ENCODE measurements around the gene ZNF101. TPM values are rescaled to one million over a fixed set of nuclear protein-coding genes. Genes with fewer than 3 reads are reported as not detected.
A peak's percentile ranks its signal among the peaks of the same experiment; 100 is the strongest.
"Not testable (repeated sequence)": the region's sequence is repeated elsewhere in the genome, so short reads cannot be mapped to it uniquely, and the experiment has no call there.

Gene ZNF101
- total and polyA plus RNA-seq, 9 of the 15 experiments (the other 6 are each of a cell fraction or from before 2014, with no cell fraction given), result 9.6 to 20.3 (median 12.4) TPM

DNA sequence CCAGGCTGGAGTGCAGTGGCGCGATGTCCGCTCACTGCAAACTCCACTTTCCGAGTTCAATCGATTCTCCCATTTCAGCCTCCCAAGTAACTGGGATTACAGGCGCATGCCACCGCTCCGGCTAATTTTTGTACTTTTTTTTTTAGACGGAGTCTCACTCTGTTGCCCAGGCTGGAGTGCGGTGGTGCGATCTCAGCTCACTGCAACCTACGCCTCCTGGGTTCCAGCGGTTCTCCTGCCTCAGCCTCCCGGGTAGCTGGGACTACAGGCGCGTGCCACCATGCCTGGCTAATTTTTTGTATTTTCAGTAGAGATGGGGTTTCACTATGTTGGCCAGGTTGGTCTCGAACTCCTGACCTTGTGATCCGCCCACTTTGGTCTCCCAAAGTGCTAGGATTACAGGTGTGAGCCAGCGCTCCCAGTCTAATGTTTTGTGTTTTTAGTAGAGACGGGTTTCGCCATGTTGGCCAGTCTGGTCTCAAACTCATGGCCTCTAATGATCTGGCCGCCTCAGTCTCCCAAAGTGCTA, 3.2 kb upstream of the ZNF101 start:
- BruUV-seq (replicated peaks); H3K9me1 ChIP-seq (ENCODE audit: control insufficient read depth, insufficient read depth, low read length); H3K4me3 ChIP-seq; DNase-seq (ENCODE audit: extremely low read depth in 1 of 4, low spot score in 3 of 4); ATAC-seq; H3K9me3 ChIP-seq (replicated peaks; ENCODE audit: control insufficient read depth, insufficient read depth, low read depth, low read length); in situ Hi-C loops (cut with MboI); CTCF ChIA-PET (ENCODE audit: low intra/inter-chr PET ratio); H3K27ac ChIP-seq (ENCODE audit: extremely low read depth, low read depth, low read length); H4K20me1 ChIP-seq (replicated peaks; ENCODE audit: control insufficient read depth, insufficient read depth, low read length); H3K4me2 ChIP-seq (ENCODE audit: insufficient read depth, low read length); H2AFZ ChIP-seq (ENCODE audit: low read depth, low read length); FAIRE-seq; H3K9ac ChIP-seq (ENCODE audit: insufficient read depth in 1 of 2, low read depth in 2 of 2, low read length in 2 of 2); H3K27me3 ChIP-seq (ENCODE audit: control insufficient read depth in 2 of 2, insufficient read depth in 2 of 2, low read length in 2 of 2): not testable (repeated sequence)
- WGBS (ENCODE audit: insufficient coverage, low coverage, missing lambda C conversion rate), result 92% methylated on average over 22 of the region's 22 CpGs
- intact Hi-C loops (cut with micrococcal nuclease), result loop anchor here (5.0 to 10.0 kb wide), 2 partner anchors 69 to 202 kb away; partner anchors contain the start of genes ZNF14 and ZNF253
- POLR2A ChIA-PET, result interaction anchor here (0.6 kb wide), 1 partner anchor 633 kb away, joined by 3 read pairs; no protein-coding TSS in a partner anchor
- TF ChIP-seq ZNF121 (CRISPR knock-in tag; conservative IDR thresholded peaks at IDR 0.05), result peak; percentile 74
- H3K4me1 ChIP-seq (replicated peaks in 1 of 2; ENCODE audit: control insufficient read depth in 2 of 2, insufficient read depth in 2 of 2, low read length in 2 of 2), result peaks cover 15 to 55% of the 10 kb centered on the region in 2 experiments
- H3K79me2 ChIP-seq (ENCODE audit: control insufficient read depth, insufficient read depth, low read length), result peaks cover 47% of the 10 kb centered on the region
- peaks cover 15% of the 10 kb centered on the region for H3K36me3 ChIP-seq (ENCODE audit: control insufficient read depth, insufficient read depth, low read length)

DNA sequence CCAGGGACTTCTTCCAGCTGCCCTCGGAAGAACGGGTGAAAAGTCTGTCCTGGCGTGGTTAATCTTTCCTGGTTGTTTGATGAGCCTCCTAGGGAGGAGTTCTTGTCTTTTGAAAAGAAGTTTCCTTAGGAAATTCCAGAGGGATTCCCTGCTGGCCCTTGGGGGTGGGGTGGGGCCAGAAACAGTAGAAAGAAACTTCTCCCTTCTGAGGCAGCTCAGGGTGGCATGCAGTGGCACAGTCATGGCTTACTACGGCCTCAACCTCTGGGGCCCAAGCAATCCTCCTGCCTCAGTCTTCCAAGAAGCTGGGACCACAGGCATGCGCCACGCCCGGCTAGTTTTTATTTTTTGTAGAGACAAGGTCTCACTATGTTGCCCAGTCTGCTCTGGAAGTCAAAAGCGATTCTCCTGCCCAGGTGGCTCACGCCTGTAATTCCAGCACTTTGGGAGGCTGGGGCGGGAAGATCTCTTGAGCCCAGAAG, 1.5 kb downstream of the ZNF101 start:
- 78% methylated on average over 7 of the region's 10 CpGs for WGBS (ENCODE audit: insufficient coverage, low coverage, missing lambda C conversion rate)
- Histone ChIP-seq H3K4me3 (peak overlapping the region; percentile 77; the same call in 1 of the 2 replicates), H3K9me3 (replicated peaks; ENCODE audit: control insufficient read depth, insufficient read depth, low read depth, low read length) (peaks cover 8% of the 10 kb centered on the region), H3K9ac (ENCODE audit: insufficient read depth in 1 of 2, low read depth in 2 of 2, low read length in 2 of 2) (peak overlapping the region; percentile 67 to 90; a peak in 2 of 4 replicates), H3K4me2 (ENCODE audit: insufficient read depth, low read length) (peak overlapping the region; percentile 82), H2AFZ (ENCODE audit: low read depth, low read length) (no peak overlapping the region), H3K27ac (ENCODE audit: extremely low read depth, low read depth, low read length) (no peak overlapping the region), H4K20me1 (replicated peaks; ENCODE audit: control insufficient read depth, insufficient read depth, low read length) (no peaks in the 10 kb centered on the region), H3K36me3 (ENCODE audit: control insufficient read depth, insufficient read depth, low read length) (peaks cover 15% of the 10 kb centered on the region; the same call in 1 of the 3 replicates), H3K9me1 (ENCODE audit: control insufficient read depth, insufficient read depth, low read length) (no peaks in the 10 kb centered on the region), H3K27me3 (ENCODE audit: control insufficient read depth in 2 of 2, insufficient read depth in 2 of 2, low read length in 2 of 2) (no peaks in the 10 kb centered on the region), H3K79me2 (ENCODE audit: control insufficient read depth, insufficient read depth, low read length) (peaks cover 24% of the 10 kb centered on the region), H3K4me1 (replicated peaks in 1 of 2; ENCODE audit: control insufficient read depth in 2 of 2, insufficient read depth in 2 of 2, low read length in 2 of 2) (peaks cover 6 to 21% of the 10 kb centered on the region in 2 experiments)
- ChIA-PET POLR2A (interaction anchor here (1.1 to 1.6 kb wide), 3 partner anchors 13 to 232 kb away, joined by 3 to 5 read pairs (median 3); no protein-coding TSS in a partner anchor), CTCF (ENCODE audit: low intra/inter-chr PET ratio) (no interaction called here)
- intact Hi-C loops (cut with micrococcal nuclease) (no loop called here), in situ Hi-C loops (cut with MboI) (no loop called here)
- no TSS peak for BruUV-seq (replicated peaks)
- FAIRE-seq (no peak), DNase-seq (ENCODE audit: extremely low read depth in 1 of 4, low spot score in 3 of 4) (no peak), ATAC-seq (no peak)
- no peak for TF ChIP-seq SNRNP70 (optimal IDR thresholded peaks at IDR 0.05; ENCODE audit: low read depth, low read length)
- TF ChIP-seq CAMTA2 (CRISPR knock-in tag; conservative IDR thresholded peaks at IDR 0.05), result no peak
- TF ChIP-seq ZNF76 (CRISPR knock-in tag; IDR thresholded peaks at IDR 0.05; ENCODE audit: borderline replicate concordance), result no peak
- TF ChIP-seq, protein P1, sequence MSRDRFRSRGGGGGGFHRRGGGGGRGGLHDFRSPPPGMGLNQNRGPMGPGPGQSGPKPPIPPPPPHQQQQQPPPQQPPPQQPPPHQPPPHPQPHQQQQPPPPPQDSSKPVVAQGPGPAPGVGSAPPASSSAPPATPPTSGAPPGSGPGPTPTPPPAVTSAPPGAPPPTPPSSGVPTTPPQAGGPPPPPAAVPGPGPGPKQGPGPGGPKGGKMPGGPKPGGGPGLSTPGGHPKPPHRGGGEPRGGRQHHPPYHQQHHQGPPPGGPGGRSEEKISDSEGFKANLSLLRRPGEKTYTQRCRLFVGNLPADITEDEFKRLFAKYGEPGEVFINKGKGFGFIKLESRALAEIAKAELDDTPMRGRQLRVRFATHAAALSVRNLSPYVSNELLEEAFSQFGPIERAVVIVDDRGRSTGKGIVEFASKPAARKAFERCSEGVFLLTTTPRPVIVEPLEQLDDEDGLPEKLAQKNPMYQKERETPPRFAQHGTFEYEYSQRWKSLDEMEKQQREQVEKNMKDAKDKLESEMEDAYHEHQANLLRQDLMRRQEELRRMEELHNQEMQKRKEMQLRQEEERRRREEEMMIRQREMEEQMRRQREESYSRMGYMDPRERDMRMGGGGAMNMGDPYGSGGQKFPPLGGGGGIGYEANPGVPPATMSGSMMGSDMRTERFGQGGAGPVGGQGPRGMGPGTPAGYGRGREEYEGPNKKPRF (IDR thresholded peaks at IDR 0.05; ENCODE audit: low read depth, low read length), result no peak
- TF ChIP-seq, protein P2, sequence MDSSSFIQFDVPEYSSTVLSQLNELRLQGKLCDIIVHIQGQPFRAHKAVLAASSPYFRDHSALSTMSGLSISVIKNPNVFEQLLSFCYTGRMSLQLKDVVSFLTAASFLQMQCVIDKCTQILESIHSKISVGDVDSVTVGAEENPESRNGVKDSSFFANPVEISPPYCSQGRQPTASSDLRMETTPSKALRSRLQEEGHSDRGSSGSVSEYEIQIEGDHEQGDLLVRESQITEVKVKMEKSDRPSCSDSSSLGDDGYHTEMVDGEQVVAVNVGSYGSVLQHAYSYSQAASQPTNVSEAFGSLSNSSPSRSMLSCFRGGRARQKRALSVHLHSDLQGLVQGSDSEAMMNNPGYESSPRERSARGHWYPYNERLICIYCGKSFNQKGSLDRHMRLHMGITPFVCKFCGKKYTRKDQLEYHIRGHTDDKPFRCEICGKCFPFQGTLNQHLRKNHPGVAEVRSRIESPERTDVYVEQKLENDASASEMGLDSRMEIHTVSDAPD (CRISPR knock-in tag; IDR thresholded peaks at IDR 0.05), result no peak
- no peak for TF ChIP-seq KDM2B (CRISPR knock-in tag; IDR thresholded peaks at IDR 0.05)
- TF ChIP-seq SAP30 (IDR thresholded peaks at IDR 0.05; ENCODE audit: borderline replicate concordance, insufficient read depth, low read depth, low read length, poor library complexity, severe bottlenecking), result no peak
- no peak for TF ChIP-seq KDM4B (IDR thresholded peaks at IDR 0.05; ENCODE audit: borderline replicate concordance in 2 of 2, low read depth in 1 of 2)
